ENCODE results near the gene SULF2.

Gene SULF2

GRCh38 chr20:47760686-47761481 lies 24.4 kb downstream of the SULF2 start:
- peak; percentile 58 for DNase-seq

- DNase-seq = peak; percentile 74
These were observed 26.5 kb downstream of the SULF2 start for GRCh38 chr20:47758517-47759450.

DNA sequence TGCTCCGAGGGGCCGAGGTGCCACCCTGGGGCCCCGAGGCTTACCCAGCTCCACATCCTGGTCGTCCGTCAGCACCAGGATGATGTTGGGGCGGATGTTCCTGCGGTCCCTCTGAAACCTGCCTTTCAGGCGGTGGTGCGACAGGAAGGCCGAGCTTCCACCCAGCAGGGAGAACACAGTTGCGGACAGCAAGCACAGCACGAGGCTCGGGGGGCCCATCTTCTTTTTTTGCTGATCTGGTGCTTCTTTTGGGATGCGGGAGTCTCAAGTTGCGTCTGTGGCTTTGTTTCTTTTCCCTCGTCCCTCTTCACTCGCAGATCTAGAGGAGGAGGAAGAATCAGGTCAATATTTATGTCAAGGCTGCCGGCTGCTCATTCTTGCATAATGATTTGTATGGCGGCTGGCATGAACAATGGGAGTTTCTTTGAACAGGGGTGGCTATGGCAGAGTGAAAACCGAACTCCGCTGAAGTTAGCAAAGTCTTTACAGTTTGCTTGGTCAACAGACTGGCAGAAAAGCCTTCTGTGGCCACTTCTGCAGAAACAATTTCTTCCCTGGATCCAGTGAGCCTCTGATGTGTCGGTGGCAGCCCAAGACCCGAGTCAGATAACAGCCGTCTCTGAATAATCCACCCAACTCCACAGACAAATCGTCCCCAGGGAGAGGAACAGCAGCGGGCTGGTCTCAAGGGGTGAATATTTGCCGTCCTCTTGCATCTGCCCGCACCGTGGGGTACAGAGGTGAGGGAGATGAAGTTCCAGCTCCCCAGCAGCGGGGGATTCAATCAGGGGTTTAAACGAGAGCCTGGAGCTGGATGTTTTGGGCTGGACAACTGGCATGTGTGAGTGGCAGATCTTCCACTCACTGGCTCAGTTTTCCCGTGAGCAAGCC lies 27.9 kb downstream of the SULF2 start:
- DNase-seq = no peak

GRCh38 chr20:47754946-47755652 lies 30.2 kb downstream of the SULF2 start:
- DNase-seq = no peak

- DNase-seq = no peak
These were observed 30.9 kb downstream of the SULF2 start for GRCh38 chr20:47754388-47754715.

DNA sequence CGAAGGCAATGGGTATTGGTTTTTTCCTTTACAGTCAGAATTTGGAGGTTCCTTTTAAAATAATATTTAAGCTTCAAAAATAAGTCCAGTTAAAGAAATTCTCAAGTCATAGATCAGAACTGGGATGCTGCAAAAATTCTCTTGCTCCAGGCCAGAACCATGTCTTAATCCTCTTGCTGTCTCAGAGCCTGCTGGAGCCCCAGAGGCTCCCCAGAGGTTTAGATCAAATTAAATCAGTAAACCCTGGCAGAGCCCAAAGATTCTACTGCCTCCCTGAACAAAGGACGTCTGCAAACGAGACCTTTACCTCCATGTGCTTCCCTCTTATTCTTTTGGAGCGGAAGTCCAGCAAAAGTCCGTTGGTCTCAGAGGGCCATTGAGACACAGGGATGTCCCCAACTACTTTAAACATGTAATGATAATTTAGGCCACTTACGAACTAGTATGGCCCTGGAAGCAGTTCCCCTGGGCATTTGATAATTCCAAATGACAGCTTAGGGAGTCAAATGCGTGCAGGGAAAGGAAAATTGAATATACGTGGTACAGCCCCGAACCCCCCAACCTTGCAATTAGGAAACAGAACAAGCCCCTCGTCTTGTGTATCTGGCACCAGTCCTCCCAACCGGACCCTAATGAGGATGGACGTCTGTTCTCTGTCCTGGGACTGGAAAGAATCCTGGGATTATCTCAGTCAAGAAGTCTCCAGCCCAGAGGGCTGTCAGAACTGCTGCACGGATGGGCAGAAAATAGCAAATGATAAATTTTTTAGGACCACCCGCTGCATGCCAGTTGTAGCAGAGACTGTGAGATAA lies 31.5 kb downstream of the SULF2 start:
- no peak for DNase-seq

- DNase-seq = no peak
These were observed 33.8 kb downstream of the SULF2 start for GRCh38 chr20:47751449-47751848.

DNA sequence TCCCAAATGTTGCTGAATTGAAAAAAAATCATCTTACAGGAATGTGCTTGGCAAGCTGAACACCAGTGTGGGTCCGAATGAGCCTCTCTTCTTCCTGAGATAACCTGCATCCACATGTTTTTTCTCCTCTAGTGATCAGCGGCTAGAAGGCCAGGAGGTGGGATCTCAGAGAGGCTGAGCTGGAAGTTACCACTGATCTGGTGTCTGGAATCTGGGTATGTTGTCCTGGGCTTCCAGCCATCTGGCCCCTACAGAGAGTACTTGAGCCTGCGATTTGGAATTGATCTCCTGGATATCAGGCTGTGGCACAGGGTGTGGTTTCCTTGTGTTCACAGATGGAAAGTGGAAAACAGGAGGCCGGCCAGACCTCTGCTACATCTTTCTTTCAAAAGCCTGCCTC lies 35.9 kb downstream of the SULF2 start:
- no peak for DNase-seq

DNA sequence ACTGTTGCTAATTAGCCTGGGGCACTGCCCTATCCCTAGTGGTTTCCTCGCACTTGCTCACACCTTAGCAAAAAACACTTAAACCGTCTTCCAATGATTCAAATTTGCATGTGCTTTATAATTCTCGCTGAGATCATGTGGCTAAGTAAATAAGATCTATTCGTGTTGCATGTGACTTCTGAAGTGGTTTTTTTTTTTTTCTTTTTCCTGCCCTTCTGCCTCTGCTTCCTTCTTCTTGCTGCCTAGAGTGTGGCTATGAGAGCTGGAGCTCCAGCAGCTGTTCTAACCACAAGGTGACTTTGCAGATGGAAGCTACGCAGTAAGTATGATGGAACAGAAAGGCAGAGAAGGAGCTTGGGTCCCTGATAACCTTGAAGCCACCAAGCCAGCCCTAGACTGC lies 36.5 kb downstream of the SULF2 start:
- no peak for DNase-seq

- DNase-seq = no peak
These were observed 37.2 kb downstream of the SULF2 start for GRCh38 chr20:47748069-47748468.

- no peak for DNase-seq
These were observed 37.6 kb downstream of the SULF2 start for GRCh38 chr20:47747669-47748031.

DNA sequence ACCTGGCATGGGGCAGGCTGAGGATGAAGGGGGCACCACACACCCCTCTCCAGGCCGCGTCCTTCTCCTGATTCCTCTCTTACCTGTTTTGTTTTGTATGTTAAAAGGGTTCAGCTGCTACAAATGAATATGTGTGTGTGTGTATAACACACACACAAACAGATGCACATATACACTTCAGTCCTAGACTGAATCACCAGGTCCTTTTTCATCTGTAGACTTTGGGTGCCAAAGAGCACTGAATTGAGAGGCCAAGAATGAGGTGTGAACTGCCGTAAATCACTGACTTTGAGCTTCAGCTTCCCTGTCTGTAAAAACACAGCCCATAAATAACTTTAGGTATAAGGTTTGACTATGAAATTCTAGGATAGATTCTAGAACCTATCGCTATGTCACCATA lies 40.5 kb downstream of the SULF2 start:
- DNase-seq = no peak

GRCh38 chr20:47743671-47744070 lies 41.6 kb downstream of the SULF2 start:
- no peak for DNase-seq

GRCh38 chr20:47741669-47742608 lies 43.3 kb downstream of the SULF2 start:
- no peak for DNase-seq

DNA sequence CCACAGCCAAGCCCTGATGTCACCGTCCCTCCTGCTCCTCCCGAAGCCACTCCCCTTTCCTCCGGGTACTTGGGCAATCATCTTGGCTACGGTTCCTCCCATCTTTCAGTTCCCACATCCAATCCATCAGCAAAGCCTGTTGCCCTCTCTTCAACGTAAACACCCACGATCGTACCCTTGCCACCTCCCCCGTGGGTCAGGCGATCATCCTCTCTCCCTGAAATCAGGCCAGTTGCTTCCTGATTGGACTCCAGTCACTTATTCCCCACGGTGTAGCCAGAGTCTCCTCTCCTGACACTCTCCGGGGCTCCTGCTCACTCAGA lies 44.5 kb downstream of the SULF2 start:
- DNase-seq = no peak

GRCh38 chr20:47740121-47740861 lies 45.0 kb downstream of the SULF2 start:
- DNase-seq = no peak

GRCh38 chr20:47737923-47738322 lies 47.4 kb downstream of the SULF2 start:
- no peak for DNase-seq

- DNase-seq = no peak
These were observed 48.6 kb downstream of the SULF2 start for GRCh38 chr20:47736570-47737152.
